MM.1S (cell line): ENCODE results near the gene DSG2.

ENCODE experiments used
- DNase-seq: peaks from one replicate; pipeline ENCODE4 v3.0.0-alpha.2; 2015
- H2AFZ ChIP-seq: fragments of 300-600 bp; sonication (generic); 2 replicates; pipeline ENCODE4 v1.6.0; 2016; ENCODE audit warnings: antibody characterized with exemption, low read length
- H3F3A ChIP-seq: fragments of 300-600 bp; sonication (generic); 2 replicates; pipeline ENCODE4 v1.6.1; 2016; ENCODE audit warnings: mild to moderate bottlenecking, antibody characterized with exemption, low read length, moderate library complexity, mixed read lengths; ENCODE audit not compliant: insufficient read depth
- H3K27ac ChIP-seq: fragments of 300-600 bp; sonication (generic); 2 replicates; pipeline ENCODE4 v1.5.1; 2016; ENCODE audit warnings: mild to moderate bottlenecking, low read length
- H3K27me3 ChIP-seq: fragments of 300-600 bp; sonication (generic); replicated peaks from 2 replicates; pipeline ENCODE4 v1.6.0; 2016; ENCODE audit warnings: low read length; ENCODE audit not compliant: insufficient read depth
- H3K36me3 ChIP-seq: fragments of 300-600 bp; sonication (generic); replicated peaks from 2 replicates; pipeline ENCODE4 v1.6.1; 2016; ENCODE audit warnings: mild to moderate bottlenecking, low read length, mixed read lengths; ENCODE audit not compliant: insufficient read depth
- H3K4me1 ChIP-seq: fragments of 300-600 bp; sonication (generic); 2 replicates; pipeline ENCODE4 v1.6.1; 2016; ENCODE audit warnings: low read length, mixed read lengths
- H3K4me2 ChIP-seq: fragments of 300-600 bp; sonication (generic); 2 replicates; pipeline ENCODE4 v1.6.0; 2016; ENCODE audit warnings: low read depth, low read length
- H3K4me3 ChIP-seq: fragments of 300-600 bp; sonication (generic); 2 replicates; pipeline ENCODE4 v1.5.1; 2016; ENCODE audit warnings: low read length, mixed read lengths
- H3K79me2 ChIP-seq: fragments of 300-600 bp; sonication (generic); 2 replicates; pipeline ENCODE4 v1.6.1; 2016; ENCODE audit warnings: mixed run types, low read length, mixed read lengths
- H3K9ac ChIP-seq: fragments of 300-600 bp; sonication (generic); 2 replicates; pipeline ENCODE4 v1.6.1; 2016; ENCODE audit warnings: low read length, mixed read lengths
- H3K9me2 ChIP-seq: fragments of 300-600 bp; sonication (generic); replicated peaks from 2 replicates; pipeline ENCODE4 v1.6.1; 2016; ENCODE audit warnings: mild to moderate bottlenecking, low read length, mixed read lengths; ENCODE audit not compliant: insufficient read depth
- H3K9me3 ChIP-seq: fragments of 300-600 bp; sonication (generic); replicated peaks from 2 replicates; pipeline ENCODE4 v1.6.1; 2016; ENCODE audit warnings: mild to moderate bottlenecking, low read length, mixed read lengths; ENCODE audit not compliant: insufficient read depth
- H4K20me1 ChIP-seq: fragments of 300-600 bp; sonication (generic); 2 replicates; pipeline ENCODE4 v1.6.1; 2016; ENCODE audit warnings: mild to moderate bottlenecking, low read length, moderate library complexity, mixed read lengths; ENCODE audit not compliant: insufficient read depth
- EZH2 ChIP-seq: fragments of 300-600 bp; sonication (generic); optimal IDR thresholded peaks from 2 replicates; pipeline ENCODE3; 2017; ENCODE audit warnings: low read depth, mild to moderate bottlenecking, antibody characterized with exemption, low read length, mixed read lengths
- EZH2phosphoT487 ChIP-seq: fragments of 300-600 bp; sonication (generic); IDR thresholded peaks from 2 replicates; pipeline ENCODE4 v1.6.1; 2018; ENCODE audit warnings: antibody characterized with exemption, low read length
- TF ChIP-seq, protein P1 (sequence below): fragments of 300-600 bp; sonication (generic); IDR thresholded peaks from 2 replicates; pipeline ENCODE4 v1.5.1; 2016; ENCODE audit warnings: antibody characterized with exemption, low read length, mixed read lengths

Gene DSG2

DNA sequence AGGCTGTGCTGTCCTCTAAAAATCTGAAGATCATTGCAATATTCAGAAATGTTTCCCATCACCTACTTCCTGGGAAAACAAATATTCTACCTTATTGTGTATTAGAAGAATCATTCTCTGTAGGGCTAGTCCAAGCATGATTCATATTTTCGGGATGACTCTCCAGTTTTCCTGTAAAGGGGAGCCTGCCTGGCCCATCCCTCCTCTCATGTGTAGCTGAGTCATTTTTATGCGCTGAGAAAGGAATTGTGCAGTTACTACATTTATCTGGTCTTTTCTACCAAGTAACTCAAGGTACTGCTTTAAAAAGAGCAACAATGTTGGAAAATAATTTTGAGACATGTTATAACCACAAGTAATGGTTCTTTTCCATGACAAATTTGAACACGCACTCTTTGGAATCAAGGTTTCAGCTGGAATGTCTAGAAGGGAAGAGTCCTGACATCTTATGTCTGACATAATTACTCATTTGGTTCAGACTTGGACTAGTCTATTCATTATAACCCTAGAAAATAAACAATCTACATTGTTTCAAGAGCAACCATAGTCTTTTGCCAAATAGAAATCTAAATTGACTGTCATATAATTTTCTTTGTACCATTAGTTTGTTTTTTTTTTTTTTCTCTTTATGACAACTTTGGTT lies 43.8 kb upstream of the DSG2 start:
- Histone ChIP-seq H3K9me2 (no peaks in the 10 kb centered on the region), H2AFZ (no peak overlapping the region), H3K27ac (no peak overlapping the region), H3K9ac (no peak overlapping the region), H3K27me3 (no peaks in the 10 kb centered on the region), H3K4me3 (no peak overlapping the region), H3K79me2 (no peaks in the 10 kb centered on the region), H4K20me1 (no peaks in the 10 kb centered on the region), H3K4me1 (no peaks in the 10 kb centered on the region), H3K9me3 (no peaks in the 10 kb centered on the region), H3K36me3 (no peaks in the 10 kb centered on the region), H3F3A (no peaks in the 10 kb centered on the region), H3K4me2 (no peak overlapping the region)
- no peak for TF ChIP-seq EZH2
- no peak for TF ChIP-seq EZH2phosphoT487
- TF ChIP-seq, protein P1, sequence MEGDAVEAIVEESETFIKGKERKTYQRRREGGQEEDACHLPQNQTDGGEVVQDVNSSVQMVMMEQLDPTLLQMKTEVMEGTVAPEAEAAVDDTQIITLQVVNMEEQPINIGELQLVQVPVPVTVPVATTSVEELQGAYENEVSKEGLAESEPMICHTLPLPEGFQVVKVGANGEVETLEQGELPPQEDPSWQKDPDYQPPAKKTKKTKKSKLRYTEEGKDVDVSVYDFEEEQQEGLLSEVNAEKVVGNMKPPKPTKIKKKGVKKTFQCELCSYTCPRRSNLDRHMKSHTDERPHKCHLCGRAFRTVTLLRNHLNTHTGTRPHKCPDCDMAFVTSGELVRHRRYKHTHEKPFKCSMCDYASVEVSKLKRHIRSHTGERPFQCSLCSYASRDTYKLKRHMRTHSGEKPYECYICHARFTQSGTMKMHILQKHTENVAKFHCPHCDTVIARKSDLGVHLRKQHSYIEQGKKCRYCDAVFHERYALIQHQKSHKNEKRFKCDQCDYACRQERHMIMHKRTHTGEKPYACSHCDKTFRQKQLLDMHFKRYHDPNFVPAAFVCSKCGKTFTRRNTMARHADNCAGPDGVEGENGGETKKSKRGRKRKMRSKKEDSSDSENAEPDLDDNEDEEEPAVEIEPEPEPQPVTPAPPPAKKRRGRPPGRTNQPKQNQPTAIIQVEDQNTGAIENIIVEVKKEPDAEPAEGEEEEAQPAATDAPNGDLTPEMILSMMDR = no peak
- DNase-seq = no peak

DNA sequence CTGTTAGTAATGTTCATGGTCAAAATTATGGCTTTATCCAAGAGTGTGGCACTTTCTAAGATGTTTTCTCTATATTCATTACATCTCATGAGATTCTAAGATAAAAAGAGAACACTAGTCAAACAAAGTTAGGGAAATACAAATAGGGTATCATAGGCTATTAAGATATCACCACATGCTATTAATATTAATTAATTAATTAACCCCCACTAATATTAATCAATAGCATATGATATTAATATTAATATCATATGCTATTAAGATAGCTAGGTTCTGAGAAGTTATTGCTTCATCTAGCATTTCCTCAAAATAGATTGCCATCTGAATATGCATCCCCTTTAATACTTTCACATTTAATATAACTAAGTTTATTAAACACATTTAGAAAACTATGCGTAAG lies 28.3 kb upstream of the DSG2 start:
- no peaks in the 10 kb centered on the region for H3K4me1 ChIP-seq
- no peak overlapping the region for H3K27ac ChIP-seq
- H3F3A ChIP-seq = no peaks in the 10 kb centered on the region
- no peak overlapping the region for H3K4me3 ChIP-seq
- H3K9me2 ChIP-seq = no peaks in the 10 kb centered on the region
- no peaks in the 10 kb centered on the region for H3K36me3 ChIP-seq
- H3K27me3 ChIP-seq = no peaks in the 10 kb centered on the region
- H3K79me2 ChIP-seq = no peaks in the 10 kb centered on the region
- TF ChIP-seq EZH2 (no peak), EZH2phosphoT487 (no peak)
- TF ChIP-seq, protein P1 = no peak
- no peak overlapping the region for H3K9ac ChIP-seq
- no peak overlapping the region for H2AFZ ChIP-seq
- no peak for DNase-seq
- no peak overlapping the region for H3K4me2 ChIP-seq
- H3K9me3 ChIP-seq = no peaks in the 10 kb centered on the region
- H4K20me1 ChIP-seq = no peaks in the 10 kb centered on the region

DNA sequence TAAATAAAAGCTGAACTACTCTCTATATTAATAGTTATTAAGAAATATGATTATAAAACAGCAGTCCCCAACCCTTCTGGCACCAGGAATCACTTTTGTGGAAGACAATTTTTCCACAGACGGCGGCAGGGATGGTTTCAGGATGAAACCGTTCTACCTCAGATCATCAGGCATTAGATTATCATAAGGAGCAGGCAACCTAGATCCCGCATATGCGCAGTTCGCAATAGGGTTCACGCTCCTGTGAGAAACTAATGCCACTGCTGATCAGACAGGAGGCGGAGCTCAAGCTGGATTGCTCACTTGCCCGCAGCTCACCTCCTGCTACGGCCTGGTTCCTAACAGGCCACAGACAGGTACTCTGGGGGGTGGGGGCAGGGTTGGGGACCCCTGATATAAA lies 19.3 kb upstream of the DSG2 start:
- H3K9me3 ChIP-seq = no peaks in the 10 kb centered on the region
- no peaks in the 10 kb centered on the region for H3K36me3 ChIP-seq
- H3K27ac ChIP-seq = no peak overlapping the region
- no peak overlapping the region for H3K4me2 ChIP-seq
- H4K20me1 ChIP-seq = no peaks in the 10 kb centered on the region
- no peak overlapping the region for H2AFZ ChIP-seq
- H3K27me3 ChIP-seq = no peaks in the 10 kb centered on the region
- TF ChIP-seq, protein P1 = no peak
- TF ChIP-seq EZH2 (no peak), EZH2phosphoT487 (no peak)
- no peak overlapping the region for H3K4me3 ChIP-seq
- H3K9ac ChIP-seq = no peak overlapping the region
- no peaks in the 10 kb centered on the region for H3F3A ChIP-seq
- no peaks in the 10 kb centered on the region for H3K79me2 ChIP-seq
- DNase-seq = no peak
- no peaks in the 10 kb centered on the region for H3K9me2 ChIP-seq
- no peaks in the 10 kb centered on the region for H3K4me1 ChIP-seq
